NCI-H82 treated with DMSO at 0.1 percent for 48 hours (cell line): ENCODE data around the gene RFTN1.

Source experiments
- DNase-seq: peaks from one replicate; lab custom pipeline; 2025; ENCODE audit not compliant: unreplicated experiment; lab: John Stamatoyannopoulos, UW

RFTN1 gene

GRCh38 chr3:16513141-16514020 lies at the start of gene RFTN1:
TSS of gene RFTN1 (minus strand) at chr3:16513699. CDS start at chr3:16493869, 19,830 bp downstream.
- no peak for DNase-seq

- DNase-seq: no peak
Observed at GRCh38 chr3:16559653-16560365, 46.3 kb upstream of the RFTN1 start.

GRCh38 chr3:16554126-16554525 lies 40.6 kb upstream of the RFTN1 start:
- DNase-seq: no peak

GRCh38 chr3:16552757-16553156 lies 39.3 kb upstream of the RFTN1 start:
- no peak for DNase-seq

GRCh38 chr3:16551342-16551976 lies 38.0 kb upstream of the RFTN1 start:
- DNase-seq: no peak

- peak; percentile 37 for DNase-seq
Observed at GRCh38 chr3:16550676-16551341, 37.3 kb upstream of the RFTN1 start.

GRCh38 chr3:16550305-16550675 lies 36.8 kb upstream of the RFTN1 start:
- no peak for DNase-seq

GRCh38 chr3:16548721-16549120 lies 35.2 kb upstream of the RFTN1 start:
- no peak for DNase-seq

- DNase-seq: no peak
Observed at GRCh38 chr3:16547561-16548357, 34.3 kb upstream of the RFTN1 start.

GRCh38 chr3:16546186-16547010 lies 32.9 kb upstream of the RFTN1 start:
- DNase-seq: no peak

GRCh38 chr3:16545413-16546185 lies 32.1 kb upstream of the RFTN1 start:
- DNase-seq: no peak

- no peak for DNase-seq
Observed at GRCh38 chr3:16543242-16543864, 29.9 kb upstream of the RFTN1 start.

GRCh38 chr3:16538507-16538906 lies 25.0 kb upstream of the RFTN1 start:
- no peak for DNase-seq

- no peak for DNase-seq
Observed at GRCh38 chr3:16536996-16537395, 23.5 kb upstream of the RFTN1 start.

- DNase-seq: no peak
Observed at GRCh38 chr3:16536344-16536663, 22.8 kb upstream of the RFTN1 start.

- DNase-seq: peak; percentile 63
Observed at GRCh38 chr3:16534640-16535262, 21.3 kb upstream of the RFTN1 start.

- peak; percentile 65 for DNase-seq
Observed at GRCh38 chr3:16533928-16534574, 20.6 kb upstream of the RFTN1 start.

- no peak for DNase-seq
Observed at GRCh38 chr3:16529264-16529663, 15.8 kb upstream of the RFTN1 start.
